ENCODE measurements around the gene CNOT4.

DNA sequence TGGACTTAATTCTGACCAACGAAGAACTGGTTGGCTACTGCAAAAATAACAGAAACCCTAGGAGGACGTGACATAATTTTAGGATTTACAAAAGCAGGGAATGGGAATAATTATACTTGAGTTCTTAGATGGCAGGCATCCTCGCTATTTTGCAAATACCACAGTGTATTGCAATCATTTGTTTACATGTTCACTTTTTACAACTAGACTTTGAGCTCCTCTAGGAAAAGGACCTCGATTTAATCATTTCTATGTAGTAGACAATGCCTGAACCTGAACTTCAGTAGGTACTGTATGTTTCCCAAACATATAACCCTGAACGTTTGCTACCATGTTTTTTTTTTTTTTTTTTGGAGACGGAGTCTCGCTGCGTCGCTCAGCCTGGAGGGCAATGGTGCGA lies 137.7 kb downstream of the CNOT4 start:
- TF ChIP-seq, protein P1, sequence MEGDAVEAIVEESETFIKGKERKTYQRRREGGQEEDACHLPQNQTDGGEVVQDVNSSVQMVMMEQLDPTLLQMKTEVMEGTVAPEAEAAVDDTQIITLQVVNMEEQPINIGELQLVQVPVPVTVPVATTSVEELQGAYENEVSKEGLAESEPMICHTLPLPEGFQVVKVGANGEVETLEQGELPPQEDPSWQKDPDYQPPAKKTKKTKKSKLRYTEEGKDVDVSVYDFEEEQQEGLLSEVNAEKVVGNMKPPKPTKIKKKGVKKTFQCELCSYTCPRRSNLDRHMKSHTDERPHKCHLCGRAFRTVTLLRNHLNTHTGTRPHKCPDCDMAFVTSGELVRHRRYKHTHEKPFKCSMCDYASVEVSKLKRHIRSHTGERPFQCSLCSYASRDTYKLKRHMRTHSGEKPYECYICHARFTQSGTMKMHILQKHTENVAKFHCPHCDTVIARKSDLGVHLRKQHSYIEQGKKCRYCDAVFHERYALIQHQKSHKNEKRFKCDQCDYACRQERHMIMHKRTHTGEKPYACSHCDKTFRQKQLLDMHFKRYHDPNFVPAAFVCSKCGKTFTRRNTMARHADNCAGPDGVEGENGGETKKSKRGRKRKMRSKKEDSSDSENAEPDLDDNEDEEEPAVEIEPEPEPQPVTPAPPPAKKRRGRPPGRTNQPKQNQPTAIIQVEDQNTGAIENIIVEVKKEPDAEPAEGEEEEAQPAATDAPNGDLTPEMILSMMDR (IDR thresholded peaks at IDR 0.05; ENCODE audit: borderline replicate concordance, extremely low read depth, low read length, poor library complexity, severe bottlenecking): no peak
- TF ChIP-seq EZH2 (IDR thresholded peaks at IDR 0.05; ENCODE audit: borderline replicate concordance, low read depth, low read length, severe bottlenecking): no peak

Data from DND-41 (cell line).